Gastroesophageal sphincter (tissue), 4 donors: ENCODE results near the gene PGP. TPM values are rescaled to one million over a fixed set of nuclear protein-coding genes. Genes with fewer than 3 reads are reported as not detected.

Experiments used
- ATAC-seq: fragments of 150-250 bp; one replicate; pipeline ENCODE4 v1.9.1; 2016; ENCODE audit warnings: mild to moderate bottlenecking, moderate library complexity
- H3K27ac ChIP-seq, 4 donors: fragments of 200-600 bp; sonication (generic) in 3 of 4; 1 replicate in 3 of 4; 2 replicates in 1 of 4; pipeline ENCODE4 v1.5.1; 2016 to 2019
- H3K27me3 ChIP-seq: fragments of 200-600 bp; sonication (generic); one replicate; pipeline ENCODE4 v1.5.1; 2019
- H3K36me3 ChIP-seq, 2 donors: fragments of 200-600 bp; sonication (generic); one replicate each; pipeline ENCODE4 v1.5.1; 2019; ENCODE audit warnings: control low read depth in 1 of 2
- H3K4me1 ChIP-seq, 3 donors: fragments of 200-600 bp; sonication (generic); 1 replicate in 2 of 3; 2 replicates in 1 of 3; pipeline ENCODE4 v1.5.1; 2016 to 2019; ENCODE audit warnings: control low read depth in 2 of 3
- H3K4me3 ChIP-seq, 2 donors: fragments of 200-600 bp; sonication (generic); one replicate each; pipeline ENCODE4 v1.5.1; 2019; ENCODE audit warnings: mild to moderate bottlenecking in 1 of 2, moderate library complexity in 1 of 2
- H3K9me3 ChIP-seq, 3 donors: fragments of 200-600 bp; sonication (generic); one replicate each; pipeline ENCODE4 v1.5.1; 2017 to 2019; ENCODE audit warnings: control low read depth in 2 of 3
- CTCF ChIP-seq, 4 experiments: fragments of 200-600 bp in 2 of 4; fragments of 450-650 bp in 2 of 4; sonication (generic) in 1 of 4; IDR thresholded peaks; one replicate each; pipeline ENCODE4 v1.5.1; 2017 to 2019; ENCODE audit warnings: antibody characterized with exemption in 4 of 4, mild to moderate bottlenecking in 2 of 4, moderate library complexity in 2 of 4
- EP300 ChIP-seq: sonication (generic); formaldehyde crosslinking; IDR thresholded peaks from one replicate; pipeline ENCODE4 v1.6.1; 2017; ENCODE audit warnings: antibody characterized with exemption, mild to moderate bottlenecking
- POLR2A ChIP-seq, 2 donors: fragments of 450-650 bp; IDR thresholded peaks; one replicate each; pipeline ENCODE4 v1.6.1; 2017; ENCODE audit warnings: antibody characterized with exemption in 2 of 2, mild to moderate bottlenecking in 2 of 2, moderate library complexity in 1 of 2
- POLR2AphosphoS5 ChIP-seq: sonication (generic); formaldehyde crosslinking; IDR thresholded peaks from one replicate; pipeline ENCODE4 v1.6.1; 2017; ENCODE audit warnings: antibody characterized with exemption
- WGBS, 2 donors: methylation state at CpG; one replicate each; pipeline ENCODE4 v1.1.5; 2018; ENCODE audit warnings: low coverage in 1 of 2; 5-methylcytosine and 5-hydroxymethylcytosine counted together
- total RNA-seq, 4 donors: library from RNA; depleted of rRNA; stranded (reverse); fragments of >200 nt; gene quantifications; one replicate each; pipeline ENCODE4 v1.1.0, GENCODE V29; 2016

PGP gene
- total RNA-seq, 4 donors from 2014 or later: 7.6 to 17.3 (median 12.5) TPM

GRCh38 chr16:2196162-2196980 lies 18.3 kb downstream of the PGP start, which contains the start of gene CASKIN1:
Gene CASKIN1 (minus strand): TSS chr16:2196605. CDS start chr16:2196432, 173 bp downstream.
- peak; percentile 48 for ATAC-seq
- H3K4me3 ChIP-seq: peak within 1 kb of the TSS in 1 of 2 donors; percentile 58
- no peaks in the 10 kb centered on the region for H3K9me3 ChIP-seq

GRCh38 chr16:2195322-2196161 lies 19.1 kb downstream of the PGP start:
- H3K36me3 ChIP-seq: no peaks in the 10 kb centered on the region
- H3K27me3 ChIP-seq: peaks cover 61% of the 10 kb centered on the region
- H3K4me1 ChIP-seq: peaks cover 0 to 22% (median 9%) of the 10 kb centered on the region in 3 donors
- WGBS, 2 donors: no CpG with 5 or more reads among the region's 49 CpGs
- H3K27ac ChIP-seq: no peak overlapping the region
- H3K9me3 ChIP-seq: no peaks in the 10 kb centered on the region
- TF ChIP-seq POLR2A (IDR thresholded peaks at IDR 0.05): no peak
- no peak for TF ChIP-seq POLR2AphosphoS5
- TF ChIP-seq EP300: no peak
- TF ChIP-seq CTCF (IDR thresholded peaks at IDR 0.05): no peak
- H3K4me3 ChIP-seq: peak overlapping the region in 1 of 2 donors; percentile 58
- ATAC-seq: no peak

More at GRCh38 chr16:2196162-2196980, 18.3 kb downstream of the PGP start, which contains the start of gene CASKIN1:
- Histone ChIP-seq H3K4me1 (peaks cover 0 to 22% (median 9%) of the 10 kb centered on the region in 3 donors), H3K27me3 (peaks cover 61% of the 10 kb centered on the region), H3K27ac (no peak within 1 kb of the TSS), H3K36me3 (no peaks in the 10 kb centered on the region)
- no peak for TF ChIP-seq POLR2A (IDR thresholded peaks at IDR 0.05)
- no peak for TF ChIP-seq CTCF (IDR thresholded peaks at IDR 0.05)
- no peak for TF ChIP-seq EP300
- TF ChIP-seq POLR2AphosphoS5: no peak
- 0% methylated on average over 1 of the region's 129 CpGs; no CpG with 5 or more reads in 1 of the 2 donors for WGBS, 2 donors

DNA sequence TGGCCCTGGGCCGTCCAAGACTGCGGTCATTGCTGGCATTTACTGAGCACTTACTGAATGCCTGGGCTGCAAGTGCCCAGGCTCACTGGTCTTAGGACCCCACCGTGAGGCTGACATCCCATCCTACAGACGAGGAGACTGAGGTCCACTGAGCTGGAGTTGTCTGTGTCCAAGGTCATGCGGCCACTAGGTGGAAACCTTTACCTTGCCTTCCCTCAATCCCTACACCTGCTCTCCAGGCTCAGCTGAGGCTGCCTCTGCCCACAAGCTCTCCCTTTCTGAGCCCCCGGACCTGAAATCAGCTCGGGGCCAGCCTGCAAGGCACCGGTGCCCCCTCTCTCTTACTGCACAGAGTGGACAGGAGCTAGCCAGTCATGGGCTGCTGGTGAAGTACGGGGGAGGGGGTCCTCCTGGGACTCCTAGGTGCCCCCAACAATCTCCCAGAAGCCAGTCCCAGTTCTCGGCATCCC lies 19.8 kb downstream of the PGP start:
- TF ChIP-seq CTCF (IDR thresholded peaks at IDR 0.05) (peak in 3 of 4 experiments; percentile 26 to 46 (median 43)), EP300 (no peak)
- Histone ChIP-seq H3K27ac (no peak overlapping the region), H3K36me3 (no peaks in the 10 kb centered on the region), H3K4me3 (no peak overlapping the region), H3K4me1 (peaks cover 0 to 22% (median 9%) of the 10 kb centered on the region in 3 donors), H3K9me3 (no peaks in the 10 kb centered on the region), H3K27me3 (peaks cover 61% of the 10 kb centered on the region)
- ATAC-seq: peak; percentile 53
- WGBS, 2 donors: 6% methylated on average over 2 of the region's 10 CpGs; no CpG with 5 or more reads in 1 of the 2 donors

DNA sequence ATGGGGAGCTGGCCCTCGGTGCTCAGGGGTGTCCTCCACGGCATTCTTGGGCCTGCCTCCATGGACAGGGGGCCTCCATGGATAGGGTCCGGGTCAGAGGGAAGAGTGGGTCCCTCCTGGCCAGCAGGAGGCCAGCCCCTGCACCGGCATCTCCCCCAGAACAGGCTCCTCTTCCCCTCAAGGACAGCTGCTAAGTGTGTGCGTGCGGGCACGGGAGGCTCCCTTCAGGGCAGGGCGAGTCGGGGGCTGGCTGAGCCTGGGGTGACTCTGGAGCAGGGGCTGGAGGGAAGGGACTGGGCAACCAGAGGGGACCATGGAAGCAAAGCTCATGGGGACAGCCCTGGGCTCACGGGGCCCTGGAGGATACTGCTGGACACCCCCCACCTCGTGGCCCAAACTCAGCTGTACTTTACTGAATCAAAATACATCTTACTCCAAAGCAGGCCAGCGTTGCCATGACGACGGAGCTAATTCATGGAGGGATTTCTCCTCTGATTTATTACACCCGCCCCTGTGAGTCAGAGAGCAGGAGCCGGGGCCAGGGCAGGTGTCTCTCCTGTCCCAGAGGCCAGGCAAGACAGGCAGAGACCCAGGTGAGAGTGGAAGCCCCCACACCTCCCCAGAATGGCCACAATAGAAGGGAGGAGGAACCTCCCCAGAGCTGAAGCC lies 20.3 kb downstream of the PGP start:
- 60% methylated on average over 1 of the region's 16 CpGs; no CpG with 5 or more reads in 1 of the 2 donors for WGBS, 2 donors
- Histone ChIP-seq H3K4me3 (no peak overlapping the region), H3K36me3 (no peaks in the 10 kb centered on the region), H3K9me3 (no peaks in the 10 kb centered on the region), H3K27me3 (peaks cover 61% of the 10 kb centered on the region), H3K4me1 (peaks cover 0 to 22% (median 9%) of the 10 kb centered on the region in 3 donors), H3K27ac (no peak overlapping the region)
- ATAC-seq: no peak
- TF ChIP-seq CTCF (IDR thresholded peaks at IDR 0.05) (no peak), POLR2A (IDR thresholded peaks at IDR 0.05) (no peak), POLR2AphosphoS5 (no peak), EP300 (no peak)
